Inferior parietal cortex (tissue), 1 donor: ENCODE data around the gene DPYSL4.

ENCODE experiments used
- DNase-seq: peaks from one replicate; pipeline ENCODE4 v3.0.0-alpha.2; 2016; ENCODE audit errors: extremely low spot score

DPYSL4 gene

DNA sequence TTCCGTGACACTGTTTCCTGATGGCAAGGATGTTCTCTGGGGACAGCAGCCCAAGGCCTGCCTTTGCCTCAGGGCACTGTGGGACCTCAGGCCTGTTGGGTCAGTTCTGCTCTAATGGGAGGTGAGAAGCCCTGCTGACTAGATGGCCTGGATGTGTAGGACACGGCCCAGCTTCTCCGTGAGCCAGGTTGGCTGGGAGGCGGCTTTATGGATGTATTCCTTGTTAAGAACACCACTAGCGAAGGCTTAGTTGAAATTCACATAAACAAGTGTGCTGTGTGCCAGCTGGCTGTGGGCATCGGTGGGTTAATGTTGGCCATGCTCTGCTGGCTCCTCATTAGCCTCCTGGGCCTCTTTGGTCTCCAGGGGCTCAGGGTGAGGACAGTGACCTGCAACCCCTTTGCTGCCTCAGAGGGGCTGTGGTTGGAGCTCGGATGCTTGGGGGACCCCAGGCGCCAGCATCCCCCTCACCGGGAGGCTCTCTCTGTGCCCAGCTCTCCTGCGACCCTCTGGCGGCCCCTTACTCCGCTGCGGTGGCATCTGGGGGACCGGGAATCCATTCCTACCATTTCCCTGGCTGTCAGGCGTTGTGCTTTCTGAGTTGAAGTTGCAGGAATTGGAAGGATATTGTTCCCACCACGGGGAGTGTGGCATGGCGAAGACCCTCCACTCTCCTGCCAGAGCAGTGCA, 22.8 kb upstream of the DPYSL4 start:
- no peak for DNase-seq

DNA sequence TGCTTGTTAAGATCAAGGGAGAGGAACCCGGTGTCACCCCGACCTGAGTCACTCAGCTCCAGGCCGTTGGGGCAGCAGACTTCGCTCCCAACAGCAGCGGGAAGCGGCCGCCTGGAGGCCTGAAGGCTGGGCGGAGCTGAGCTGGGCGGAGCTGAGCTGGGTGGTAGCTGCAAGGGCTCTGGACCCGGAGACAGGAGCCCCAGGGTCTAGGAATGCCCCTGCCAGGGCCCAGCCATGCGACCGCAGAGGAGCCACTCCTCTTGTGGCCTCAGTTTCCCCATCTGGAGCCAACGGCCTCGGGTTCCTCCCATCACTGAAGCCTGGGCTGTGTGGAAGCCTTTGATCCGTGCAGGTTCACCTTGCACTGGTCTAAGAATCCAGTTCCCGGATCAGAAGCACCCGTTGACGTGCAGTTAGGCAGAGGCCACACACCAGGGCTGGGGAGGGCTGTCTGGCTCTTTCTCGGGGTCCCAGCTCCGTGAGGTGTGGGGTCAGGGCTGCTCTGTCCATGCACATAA, 21.9 kb upstream of the DPYSL4 start:
- no peak for DNase-seq

DNA sequence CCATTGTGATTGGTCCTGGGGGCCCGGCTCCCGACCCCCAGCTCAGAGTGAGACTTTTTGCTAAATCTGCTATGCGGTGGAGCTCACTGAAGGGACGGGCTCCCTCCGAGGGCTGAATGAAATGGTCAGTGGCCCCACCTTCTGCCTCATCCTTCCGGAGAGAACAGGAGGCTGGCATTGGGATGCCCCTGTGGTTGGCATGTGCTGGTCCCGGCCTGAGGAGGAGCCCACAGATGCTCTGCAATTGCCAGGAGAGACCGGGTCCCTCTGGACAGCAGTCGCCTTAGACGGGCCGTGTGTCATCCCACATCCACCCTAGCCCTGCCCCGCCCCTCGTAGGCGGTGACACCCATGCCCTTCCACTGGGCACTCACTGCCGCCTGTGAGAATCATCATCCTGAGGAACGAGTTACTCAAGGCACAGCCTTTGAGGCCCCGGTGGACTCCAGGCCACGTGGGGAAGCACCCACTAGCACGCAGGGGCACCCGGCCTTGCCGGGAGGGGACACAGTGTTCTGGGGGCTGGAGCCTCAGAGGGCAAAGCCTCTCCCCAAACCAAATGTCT, 21.2 kb upstream of the DPYSL4 start:
- no peak for DNase-seq

DNA sequence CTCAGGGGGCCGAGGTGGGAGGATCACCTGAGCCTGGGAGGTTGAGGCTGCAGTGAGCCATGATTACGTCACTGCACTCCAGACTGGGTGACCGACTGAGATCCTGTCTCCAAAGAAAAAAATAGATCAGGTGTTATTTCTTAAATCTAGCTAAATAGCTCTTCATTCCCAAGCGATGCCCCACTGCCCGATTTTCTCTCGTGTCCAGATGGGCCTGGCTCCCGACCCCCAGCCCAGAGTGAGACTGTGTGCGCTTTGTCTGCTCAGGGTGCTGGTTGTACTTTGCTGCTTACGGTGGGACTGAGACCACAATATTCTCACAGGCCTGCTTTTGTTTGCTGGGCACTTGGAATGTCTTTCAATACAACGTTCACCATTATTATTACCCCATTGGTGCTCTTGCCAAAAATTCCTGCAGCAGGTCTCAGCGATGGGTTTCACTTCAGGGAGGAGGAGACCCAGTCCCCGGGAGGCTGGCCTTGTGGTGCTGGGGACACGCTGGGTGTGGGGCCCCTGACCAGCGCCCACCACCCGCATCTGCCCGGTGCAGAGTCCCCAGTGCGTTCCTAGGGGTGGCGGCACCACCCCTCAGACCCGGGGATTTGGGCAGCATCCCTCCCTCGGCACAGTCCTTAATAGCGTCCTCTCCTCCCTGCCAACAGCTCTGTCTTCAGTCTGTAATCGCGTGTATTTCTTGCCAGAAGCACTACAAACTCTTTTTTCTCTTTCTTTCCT, 20.4 kb upstream of the DPYSL4 start:
- DNase-seq: no peak

DNA sequence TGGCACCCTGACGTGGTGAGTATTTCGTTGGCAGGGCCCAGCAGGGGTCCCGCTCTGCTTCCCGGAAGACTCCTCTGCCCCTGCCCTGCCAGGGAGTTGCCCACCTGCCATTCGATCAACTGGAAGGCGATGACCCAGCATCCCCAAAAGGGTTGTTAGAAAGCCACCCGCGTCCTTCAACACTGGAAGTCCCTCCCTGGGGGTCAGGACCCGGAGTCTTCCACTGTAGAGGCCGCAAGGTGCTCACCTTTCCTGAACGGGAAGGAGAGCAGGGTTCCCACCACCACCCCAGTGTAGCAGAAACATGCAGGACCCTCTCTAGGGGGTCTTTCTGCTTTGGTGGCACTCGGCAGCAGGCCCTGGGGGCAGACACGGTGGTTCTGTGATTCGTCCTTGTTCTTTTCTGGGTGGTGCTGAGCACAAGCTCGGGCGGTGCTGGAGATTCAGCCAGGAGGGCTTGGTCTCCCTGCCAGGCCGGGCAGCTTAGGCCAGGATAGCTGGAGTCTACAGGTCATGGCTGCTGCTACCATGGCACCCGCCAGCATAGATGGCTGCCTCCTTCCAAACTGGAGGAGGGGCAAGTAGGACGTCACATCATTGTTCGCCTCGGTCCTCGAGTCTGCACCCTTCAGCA, 19.6 kb upstream of the DPYSL4 start:
- no peak for DNase-seq

DNA sequence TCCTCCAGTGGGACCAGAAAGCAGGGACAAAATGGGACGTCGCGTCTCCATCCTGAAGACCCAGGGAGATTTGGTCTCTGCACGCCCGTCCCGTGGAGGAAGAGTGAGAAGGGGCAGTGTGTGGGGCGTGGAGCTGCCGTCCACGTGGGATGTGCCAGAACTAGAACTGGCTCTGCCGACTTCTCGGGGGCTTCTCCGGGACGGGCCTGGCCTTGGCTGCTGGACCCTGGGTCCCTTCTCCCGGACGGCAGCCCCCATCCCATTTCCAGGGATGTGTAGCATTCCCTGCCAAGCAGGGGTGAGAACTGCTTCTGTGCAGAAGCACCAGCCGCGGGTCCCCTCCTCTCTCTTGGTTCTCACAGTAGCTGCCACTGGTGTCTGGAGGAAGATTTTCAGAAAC, 18.8 kb upstream of the DPYSL4 start:
- no peak for DNase-seq

DNA sequence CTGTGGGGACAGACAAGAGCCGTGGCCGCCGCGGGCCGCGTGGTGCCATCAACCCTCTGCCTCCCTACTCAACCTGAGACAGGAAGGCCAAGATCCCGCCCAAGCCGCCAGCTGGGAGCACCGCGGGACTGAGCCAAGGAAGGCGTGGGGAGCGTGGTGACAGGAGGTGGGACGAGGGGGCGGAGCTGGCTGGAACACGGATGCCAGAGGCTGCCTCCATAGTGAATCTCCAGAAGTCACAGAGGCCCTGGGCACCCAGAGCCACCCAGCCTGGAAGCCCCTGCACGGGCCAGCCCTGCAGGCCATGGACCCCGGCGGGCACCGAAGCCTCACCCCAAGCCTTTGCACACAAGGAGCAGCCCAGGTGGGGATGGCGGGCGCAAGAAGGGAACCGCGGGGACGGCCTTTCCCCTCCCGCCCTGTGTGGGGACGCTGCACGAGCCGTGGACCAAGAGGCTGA, 18.1 kb upstream of the DPYSL4 start:
- DNase-seq: no peak

DNA sequence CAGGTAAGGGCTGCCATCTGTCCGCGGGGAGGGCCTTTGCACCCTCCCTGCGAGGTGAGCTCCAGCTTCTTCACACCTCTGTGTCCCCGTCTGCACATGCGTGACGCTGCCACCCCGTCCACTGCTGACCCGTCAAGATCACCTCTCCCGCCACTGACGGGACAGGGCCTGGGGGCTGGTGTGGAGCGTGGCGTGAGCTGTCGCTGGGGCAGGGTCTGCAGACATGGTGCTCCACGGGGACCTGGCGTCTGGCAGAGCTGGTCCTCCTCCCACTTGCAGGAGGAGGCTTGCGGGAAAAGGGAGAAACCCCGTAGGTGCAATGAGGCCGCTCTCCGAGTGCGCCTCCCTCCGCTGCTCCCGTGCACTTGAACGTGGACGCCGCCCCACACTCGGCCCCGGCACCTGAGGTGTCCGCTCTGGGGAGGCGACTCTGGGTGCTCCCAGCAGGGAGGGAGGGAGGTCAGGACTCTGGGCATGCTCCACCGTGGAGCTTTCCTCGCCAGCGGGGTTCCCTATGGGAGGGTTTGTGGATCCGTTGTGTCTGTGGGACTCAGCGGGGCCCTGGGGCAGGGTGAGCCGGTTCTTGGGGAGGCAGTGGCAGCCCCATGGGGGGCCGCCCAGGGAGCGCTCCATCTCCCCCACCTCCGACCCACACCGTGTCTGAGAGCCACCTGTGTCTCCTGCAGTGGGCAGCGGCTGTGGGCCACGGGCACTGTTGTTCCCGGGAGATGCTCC, 17.6 kb upstream of the DPYSL4 start:
- DNase-seq: no peak

DNA sequence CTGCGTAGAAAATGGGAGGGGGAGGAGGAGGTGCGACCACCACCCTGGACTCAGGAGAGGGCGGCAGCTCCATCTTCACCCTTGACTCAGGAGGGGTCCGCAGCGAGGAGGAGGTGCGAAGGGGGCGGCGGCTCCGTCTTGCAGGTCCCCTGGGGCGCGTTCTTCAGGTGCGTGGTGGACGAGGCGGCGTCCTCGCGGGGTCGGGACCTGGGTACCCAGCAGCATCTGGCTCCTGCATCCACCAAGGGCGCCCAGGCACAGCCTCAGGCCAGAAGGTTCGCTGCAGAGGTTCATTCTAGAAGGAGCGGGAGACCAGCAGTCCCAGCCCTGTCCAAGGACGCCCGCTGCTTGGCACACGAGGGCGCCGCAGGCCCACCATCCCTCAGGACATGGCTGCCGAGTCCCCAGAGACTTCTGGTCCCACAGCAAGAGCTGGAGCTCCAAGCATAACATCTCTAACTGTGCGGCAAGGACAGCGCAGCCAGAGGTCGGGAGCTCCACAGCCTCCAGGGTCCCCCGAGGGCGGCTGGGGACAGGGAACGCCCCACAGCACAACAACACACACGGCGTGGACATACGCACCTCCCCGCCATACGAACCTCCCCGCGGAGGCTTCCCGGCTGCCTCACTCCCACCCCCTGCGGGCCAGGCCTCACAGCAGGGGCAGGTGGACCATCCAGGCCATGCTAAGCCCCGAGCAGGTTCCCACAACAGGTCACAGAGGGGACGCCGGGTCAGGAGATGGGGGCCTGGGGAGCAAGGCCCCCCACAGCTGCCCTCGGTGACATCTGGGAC, 16.8 kb upstream of the DPYSL4 start:
- DNase-seq: no peak

DNA sequence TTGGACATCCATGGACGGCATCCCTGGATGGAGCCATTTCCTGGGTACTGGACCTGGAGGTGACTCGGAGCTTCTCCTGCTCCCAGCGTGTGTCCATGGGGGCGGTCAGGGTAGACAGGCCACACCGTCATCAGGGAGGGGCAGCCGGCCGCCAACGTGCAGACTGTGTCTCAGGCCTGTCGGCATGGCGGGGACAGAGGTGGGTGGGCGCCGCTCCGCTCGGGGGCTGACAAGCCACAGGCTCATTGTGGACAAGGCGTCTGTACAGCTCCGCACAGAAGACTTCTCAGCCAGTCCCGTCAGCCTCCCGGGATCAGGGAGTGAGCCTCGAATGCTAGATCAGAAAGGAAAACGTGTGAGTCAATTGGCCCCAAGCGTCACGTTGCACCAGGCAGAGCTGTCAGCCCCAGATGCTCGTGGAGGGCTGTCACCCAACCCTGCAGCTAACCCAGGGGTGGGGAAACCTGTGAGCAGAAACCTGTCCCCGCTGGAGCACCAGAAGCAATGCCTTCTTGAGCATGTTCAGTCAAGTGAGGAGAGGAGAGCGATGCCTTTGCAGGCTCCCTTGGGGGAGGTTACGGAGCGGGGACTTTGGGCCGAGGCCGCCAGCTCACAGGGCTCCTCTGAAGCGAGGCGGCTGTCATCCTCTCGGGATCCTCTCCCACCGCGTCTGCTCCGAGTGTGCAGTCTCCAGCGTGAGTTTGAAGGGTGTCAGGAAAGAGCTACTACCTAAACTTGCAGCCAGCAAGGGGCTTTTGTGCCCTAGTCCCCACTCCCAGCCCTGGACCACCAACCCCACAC, 16.0 kb upstream of the DPYSL4 start:
- DNase-seq: no peak

DNA sequence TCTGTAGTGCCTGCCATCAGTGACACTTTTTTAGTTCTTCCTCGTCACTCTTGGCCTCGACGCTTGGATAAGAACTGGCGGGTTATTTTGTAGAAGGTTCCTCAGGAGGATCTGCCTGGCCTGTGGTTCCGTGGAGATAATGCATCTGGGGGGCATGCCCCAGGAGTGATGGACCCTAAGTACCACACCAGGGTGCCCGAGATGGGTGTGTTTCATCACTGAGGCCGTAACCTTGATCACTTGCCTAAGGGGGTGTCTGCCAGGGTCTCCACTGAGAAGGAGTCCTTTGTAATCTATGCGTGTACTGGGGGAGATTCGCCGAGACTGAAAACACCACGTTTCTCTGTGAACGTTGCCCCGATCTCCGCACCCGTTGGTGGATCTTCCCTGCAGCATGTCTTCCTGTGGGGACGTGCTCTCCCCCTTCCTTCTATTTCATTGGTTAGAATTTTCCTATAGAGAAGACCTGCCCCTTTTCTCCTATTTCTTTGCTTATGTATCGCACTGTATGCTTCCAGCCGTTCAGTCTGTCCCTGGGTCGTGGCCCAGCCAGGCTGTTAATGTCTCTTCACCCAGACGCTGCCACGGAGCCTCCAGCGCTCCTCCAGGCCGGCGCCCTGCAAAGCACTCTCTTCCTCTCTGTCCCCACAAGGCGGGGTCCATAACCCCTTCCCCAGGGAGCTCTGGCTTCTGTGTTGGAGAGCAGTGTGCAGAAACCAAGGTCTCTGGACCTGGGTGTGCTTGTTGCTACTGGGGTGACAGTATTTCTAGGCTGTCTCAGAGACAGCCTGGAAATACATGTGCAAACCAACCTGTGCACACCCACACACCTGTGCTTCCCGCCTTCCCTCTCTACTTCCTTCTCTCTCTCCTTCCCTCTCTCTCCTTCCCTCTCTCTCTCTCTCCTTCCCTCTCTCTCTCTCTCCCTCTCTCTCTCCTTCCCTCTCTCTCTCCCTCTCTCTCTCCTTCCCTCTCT, 14.4 kb upstream of the DPYSL4 start:
- DNase-seq: no peak

DNA sequence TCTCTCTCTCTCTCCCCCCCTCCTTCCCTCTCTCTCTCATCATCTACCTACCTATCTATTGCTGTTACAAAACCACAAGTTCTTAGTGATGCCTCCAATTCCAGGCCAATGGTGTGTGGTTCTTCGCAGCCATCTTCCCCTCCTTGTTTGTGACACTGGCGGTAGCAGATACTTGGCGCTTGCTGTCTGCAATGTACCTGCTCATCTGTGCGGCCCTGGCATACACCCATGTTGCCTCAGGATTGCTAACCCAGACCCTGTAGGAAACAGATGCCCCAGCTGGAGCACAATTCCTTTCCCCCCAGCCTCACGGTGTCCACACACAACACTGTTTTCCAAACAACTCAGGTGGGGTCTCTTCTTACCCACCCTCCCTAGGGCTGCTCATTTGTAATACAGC, 13.6 kb upstream of the DPYSL4 start:
- no peak for DNase-seq

DNA sequence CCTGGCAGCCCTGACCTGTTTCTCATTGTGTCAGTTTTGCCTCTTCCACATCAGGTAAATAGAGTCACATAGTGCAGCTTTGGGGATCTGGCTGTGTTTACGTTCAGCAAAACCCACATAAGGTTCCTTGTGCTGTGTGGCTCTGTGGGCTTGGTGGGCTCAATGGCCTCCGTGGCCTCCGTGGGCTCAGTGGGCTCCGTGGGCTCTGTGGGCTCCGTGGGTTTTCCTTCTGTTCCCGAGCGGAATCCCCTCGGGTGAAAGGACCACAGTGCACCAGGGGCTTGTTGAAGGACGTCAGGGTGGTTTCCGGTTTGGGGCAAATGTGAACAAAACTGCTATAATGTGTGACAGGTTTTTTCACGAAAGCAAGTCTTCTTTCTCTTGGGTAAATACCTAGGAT, 12.5 kb upstream of the DPYSL4 start:
- no peak for DNase-seq

DNA sequence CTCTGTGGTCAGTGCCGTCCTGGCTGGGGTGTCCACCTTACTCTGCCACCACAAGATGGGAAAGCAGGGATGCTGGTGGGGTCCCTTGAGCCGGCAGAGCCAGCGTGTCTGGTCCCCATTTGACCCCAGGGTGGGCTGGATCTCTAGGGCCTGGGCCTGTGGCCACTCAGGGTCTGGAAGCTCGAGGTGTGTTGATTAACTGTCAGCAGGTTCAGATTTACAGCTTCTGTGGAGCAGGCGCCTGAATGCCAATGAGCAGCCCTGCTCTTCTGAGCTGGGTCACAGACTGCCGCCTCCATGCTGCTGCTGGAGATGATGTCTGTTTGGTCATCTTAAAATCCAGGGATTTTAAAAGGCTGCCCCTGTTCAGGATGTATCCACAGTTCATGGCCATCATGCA, 11.3 kb upstream of the DPYSL4 start:
- DNase-seq: no peak

DNA sequence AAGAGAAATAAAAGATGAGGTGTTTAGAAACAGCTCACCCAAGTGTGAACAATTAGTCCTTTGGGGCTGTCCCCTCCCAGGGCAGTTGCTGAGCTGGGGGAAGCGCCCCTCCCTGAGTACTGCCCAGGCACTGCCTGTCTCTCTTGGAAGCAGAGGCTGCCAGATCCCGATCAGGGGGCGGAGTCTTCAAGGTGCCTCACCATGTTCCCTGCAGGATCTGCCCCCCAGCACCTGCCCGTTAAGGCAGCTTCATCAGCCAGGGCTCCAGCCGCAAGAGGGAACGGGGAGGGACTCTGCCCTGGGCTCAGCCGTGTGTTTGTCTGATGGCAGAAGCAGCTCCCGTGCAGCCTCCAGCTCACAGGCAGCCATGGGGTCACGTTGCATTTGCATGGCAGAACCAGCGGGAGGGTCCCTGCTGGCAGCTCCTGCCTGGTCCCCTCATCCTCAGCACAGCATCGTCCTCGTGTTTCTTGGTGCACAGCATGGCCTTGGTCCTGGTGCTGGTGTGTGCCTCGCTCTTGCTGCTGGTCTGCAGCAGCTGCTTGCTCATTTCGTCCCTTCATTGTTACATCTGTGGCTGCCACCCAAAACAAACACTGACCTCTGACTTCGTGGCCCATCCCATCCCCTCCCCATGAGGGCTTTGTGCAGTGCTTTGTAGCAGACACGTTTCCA, 10.7 kb upstream of the DPYSL4 start:
- DNase-seq: peak; percentile 66

DNA sequence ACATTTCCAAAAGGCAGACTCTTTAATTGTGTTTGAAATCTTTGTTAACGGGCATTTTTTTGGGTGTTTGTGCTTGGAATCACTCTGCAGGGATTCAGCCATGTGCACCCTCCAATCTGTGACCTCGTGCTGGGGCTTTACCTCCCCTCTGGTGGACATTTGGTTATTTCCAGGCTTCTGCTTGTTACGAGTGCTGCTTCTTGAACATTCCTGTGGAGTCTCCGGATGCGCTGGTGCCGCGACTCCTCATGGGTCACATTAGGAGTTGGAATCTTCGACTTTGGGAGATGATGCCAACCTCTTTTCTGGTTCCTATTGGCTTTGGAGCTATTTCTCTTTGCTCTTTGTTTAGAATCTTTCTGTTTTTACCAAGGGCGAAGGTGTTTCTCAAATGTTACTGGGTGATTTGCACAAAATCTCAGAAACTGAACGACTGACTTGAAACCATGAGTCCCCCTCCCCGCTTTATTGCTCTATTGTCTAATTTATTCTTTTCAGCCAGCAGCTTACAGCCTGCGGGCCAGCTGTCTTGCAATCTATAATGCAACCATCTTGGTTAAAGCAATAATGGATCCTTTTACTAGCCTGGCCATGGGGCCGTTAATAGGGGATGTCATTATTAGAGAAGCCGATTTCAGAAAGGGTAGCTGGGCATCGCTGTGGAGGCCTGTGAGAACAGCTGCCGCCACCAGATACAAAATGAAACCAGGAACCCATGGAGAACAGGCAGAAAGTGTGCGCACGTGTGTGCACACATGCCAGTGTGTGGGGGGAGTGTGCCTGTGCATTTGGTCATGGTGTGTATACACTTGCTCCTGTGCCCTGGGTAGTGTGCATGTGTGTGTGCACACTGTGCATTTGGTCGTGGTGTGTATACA, 9.9 kb upstream of the DPYSL4 start:
- peak; percentile 25 for DNase-seq

DNA sequence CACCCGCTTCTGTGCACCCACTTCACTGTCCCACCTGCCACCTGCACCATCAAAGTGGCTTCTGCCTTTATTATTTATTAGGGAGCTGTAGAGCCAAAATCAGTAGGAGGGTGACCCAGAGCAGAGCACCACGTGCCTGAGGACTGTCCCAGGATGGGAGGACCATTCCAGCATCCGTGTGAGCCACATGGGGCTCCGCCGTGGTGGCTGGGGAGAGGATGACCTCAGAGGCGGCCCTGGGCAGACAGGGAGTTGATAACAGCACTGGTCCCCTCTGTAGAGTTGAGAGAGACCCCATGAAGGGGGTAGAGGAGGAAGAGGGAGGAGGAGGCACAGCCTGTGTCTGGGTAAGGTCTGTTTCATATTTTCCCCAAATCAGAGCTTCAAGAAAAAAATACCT, 8.7 kb upstream of the DPYSL4 start:
- DNase-seq: no peak
